Spleen (tissue), 7 donors: ENCODE data around the gene SLC33A1.

ENCODE experiments used
- CTCF ChIP-seq, 11 experiments: fragments of 200-600 bp in 7 of 11; fragments of 450-650 bp in 4 of 11; sonication (generic) in 4 of 11; IDR thresholded peaks in 8 of 11; conservative IDR thresholded peaks in 3 of 11; 1 replicate in 7 of 11; 2 replicates in 4 of 11; pipeline versions ENCODE4 v1.4.0 to v1.8.0; 2016 to 2021; ENCODE audit warnings: antibody characterized with exemption in 11 of 11, inconsistent platforms in 4 of 11, mild to moderate bottlenecking in 1 of 11
- POLR2A ChIP-seq, 3 donors: fragments of 450-650 bp; IDR thresholded peaks; one replicate each; pipeline ENCODE4 v1.5.1; 2017; ENCODE audit warnings: antibody characterized with exemption in 3 of 3, mild to moderate bottlenecking in 1 of 3
- POLR2AphosphoS5 ChIP-seq, 3 donors: sonication (generic); formaldehyde crosslinking; IDR thresholded peaks; one replicate each; pipeline ENCODE4 v1.5.1; 2017; ENCODE audit warnings: antibody characterized with exemption in 3 of 3
- donor health status: DM: no; HTN: no; CAD: no; lungs with moderate emphysema.
- donor health status: DM: no; HTN: no; CAD: no.
- donor health status: DM: no; HTN: no; CAD: no.

- TF ChIP-seq POLR2A (IDR thresholded peaks at IDR 0.05) (no peak), CTCF (IDR thresholded peaks at IDR 0.05 in 8 of 11, conservative IDR thresholded peaks at IDR 0.05 in 3 of 11) (no peak), POLR2AphosphoS5 (IDR thresholded peaks at IDR 0.05) (no peak)
These were observed 39.1 kb downstream of the SLC33A1 start for GRCh38 chr3:155815030-155815545.
